ENCODE results near the gene ADARB2.

ADARB2 gene

GRCh38 chr10:1206101-1206500, 531.2 kb downstream of the ADARB2 start:
- H3K4me1 ChIP-seq (ENCODE audit: control insufficient read depth, insufficient read depth, low read length): no peaks in the 10 kb centered on the region
- H3K36me3 ChIP-seq (ENCODE audit: control insufficient read depth in 2 of 2, insufficient read depth in 1 of 2, low read length in 2 of 2): no peaks in the 10 kb centered on the region
- no peaks in the 10 kb centered on the region for H3K9me3 ChIP-seq (ENCODE audit: control insufficient read depth, insufficient read depth, low read depth, low read length)
- no peak for TF ChIP-seq ZNF112 (tag by site-specific recombination; IDR thresholded peaks at IDR 0.05)
- TF ChIP-seq ZNF394 (tag by site-specific recombination; IDR thresholded peaks at IDR 0.05; ENCODE audit: borderline replicate concordance): no peak
- TF ChIP-seq ZNF645 (tag by site-specific recombination; IDR thresholded peaks at IDR 0.05): no peak
- no peak for TF ChIP-seq BCL6B (tag by site-specific recombination; IDR thresholded peaks at IDR 0.05)
- no peak for TF ChIP-seq ZNF366 (tag by site-specific recombination; conservative IDR thresholded peaks at IDR 0.05)
- TF ChIP-seq GLI4 (tag by site-specific recombination; IDR thresholded peaks at IDR 0.05): no peak
- no peak for TF ChIP-seq YY2 (tag by site-specific recombination; IDR thresholded peaks at IDR 0.05)
- no peak for TF ChIP-seq ZIC2 (tag by site-specific recombination; IDR thresholded peaks at IDR 0.05)
- no peak for TF ChIP-seq ZNF548 (tag by site-specific recombination; IDR thresholded peaks at IDR 0.05)
- TF ChIP-seq ZNF510 (tag by site-specific recombination; IDR thresholded peaks at IDR 0.05; ENCODE audit: insufficient replicate concordance): no peak
- TF ChIP-seq ZNF169 (tag by site-specific recombination; IDR thresholded peaks at IDR 0.05): no peak
- TF ChIP-seq ZNF16 (tag by site-specific recombination; IDR thresholded peaks at IDR 0.05; ENCODE audit: low read depth): no peak
- no peak for TF ChIP-seq ZNF302 (tag by site-specific recombination; IDR thresholded peaks at IDR 0.05; ENCODE audit: low read depth)
- no peak for TF ChIP-seq REPIN1 (tag by site-specific recombination; IDR thresholded peaks at IDR 0.05; ENCODE audit: low read depth)
- ChIA-PET POLR2A (no interaction called here), CTCF (no interaction called here)
- no peak overlapping the region for H3K27ac ChIP-seq (ENCODE audit: extremely low read depth, low read depth, low read length)
- H3K4me3 ChIP-seq (ENCODE audit: low read depth, low read length): no peak overlapping the region

GRCh38 chr10:1205450-1206030, 531.8 kb downstream of the ADARB2 start:
- Histone ChIP-seq H3K36me3 (ENCODE audit: control insufficient read depth in 2 of 2, insufficient read depth in 1 of 2, low read length in 2 of 2) (no peaks in the 10 kb centered on the region), H3K4me3 (ENCODE audit: low read depth, low read length) (no peak overlapping the region), H3K4me1 (ENCODE audit: control insufficient read depth, insufficient read depth, low read length) (no peaks in the 10 kb centered on the region), H3K27ac (ENCODE audit: extremely low read depth, low read depth, low read length) (no peak overlapping the region), H3K9me3 (ENCODE audit: control insufficient read depth, insufficient read depth, low read depth, low read length) (no peaks in the 10 kb centered on the region)
- TF ChIP-seq OVOL3 (tag by site-specific recombination; IDR thresholded peaks at IDR 0.05): no peak
- TF ChIP-seq ZNF664 (tag by site-specific recombination; IDR thresholded peaks at IDR 0.05): no peak
- no peak for TF ChIP-seq KLF10 (tag by site-specific recombination; IDR thresholded peaks at IDR 0.05)
- ChIA-PET CTCF (no interaction called here), POLR2A (no interaction called here)

DNA sequence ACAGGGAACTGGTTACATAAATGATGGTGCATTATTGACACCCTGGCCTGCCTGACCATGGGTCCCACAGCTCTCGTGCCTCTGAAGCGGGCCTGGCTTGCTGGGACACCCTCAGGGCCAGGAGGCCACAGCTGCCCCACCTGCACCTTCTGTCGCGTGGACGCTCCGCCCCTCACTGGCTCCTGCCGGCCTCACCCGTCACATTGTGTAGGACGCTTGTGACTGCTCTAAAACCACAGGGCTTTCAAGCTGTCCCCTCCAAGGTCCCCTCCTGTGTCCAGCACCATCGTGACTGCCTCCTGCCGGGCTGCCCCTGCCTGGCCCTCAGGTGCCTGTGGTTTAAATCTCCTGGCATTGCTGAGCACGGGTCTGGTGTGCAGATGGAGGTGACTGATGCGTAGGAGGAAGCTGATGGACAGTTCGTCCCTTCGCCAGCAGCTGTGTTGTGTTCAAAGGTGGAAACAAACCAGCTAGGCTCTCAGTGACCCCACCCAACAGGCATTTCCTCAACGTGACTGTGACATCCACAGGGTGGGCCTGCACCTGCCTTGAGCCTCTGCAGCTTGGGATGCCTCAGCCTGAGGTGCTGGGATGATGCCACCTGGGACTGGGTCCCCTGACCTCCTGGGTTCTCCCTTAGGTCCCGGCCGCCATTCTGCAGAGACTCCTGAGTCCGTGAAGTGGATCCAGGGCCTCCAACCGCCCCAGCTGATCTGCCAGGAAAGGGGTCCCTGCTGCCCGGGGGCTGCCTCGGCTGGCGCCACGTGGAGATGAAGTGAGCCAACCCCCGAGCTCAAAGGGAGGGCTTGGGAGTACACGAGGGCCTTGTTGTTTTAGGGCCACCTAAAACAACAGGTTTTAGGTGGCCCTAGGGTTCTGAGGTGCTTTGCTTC, 532.6 kb downstream of the ADARB2 start:
- CTCF ChIA-PET: interaction anchor here (0.7 kb wide), 1 partner anchor 604 kb away, joined by 3 read pairs; no protein-coding TSS in a partner anchor
- H3K27ac ChIP-seq (ENCODE audit: extremely low read depth, low read depth, low read length): no peak overlapping the region
- H3K36me3 ChIP-seq (ENCODE audit: control insufficient read depth in 2 of 2, insufficient read depth in 1 of 2, low read length in 2 of 2): no peaks in the 10 kb centered on the region
- no peak overlapping the region for H3K4me3 ChIP-seq (ENCODE audit: low read depth, low read length)
- H3K9me3 ChIP-seq (ENCODE audit: control insufficient read depth, insufficient read depth, low read depth, low read length): no peaks in the 10 kb centered on the region
- H3K4me1 ChIP-seq (ENCODE audit: control insufficient read depth, insufficient read depth, low read length): no peaks in the 10 kb centered on the region
- POLR2A ChIA-PET: no interaction called here
- TF ChIP-seq ZNF16 (tag by site-specific recombination; IDR thresholded peaks at IDR 0.05; ENCODE audit: low read depth): no peak
- TF ChIP-seq, protein P1, sequence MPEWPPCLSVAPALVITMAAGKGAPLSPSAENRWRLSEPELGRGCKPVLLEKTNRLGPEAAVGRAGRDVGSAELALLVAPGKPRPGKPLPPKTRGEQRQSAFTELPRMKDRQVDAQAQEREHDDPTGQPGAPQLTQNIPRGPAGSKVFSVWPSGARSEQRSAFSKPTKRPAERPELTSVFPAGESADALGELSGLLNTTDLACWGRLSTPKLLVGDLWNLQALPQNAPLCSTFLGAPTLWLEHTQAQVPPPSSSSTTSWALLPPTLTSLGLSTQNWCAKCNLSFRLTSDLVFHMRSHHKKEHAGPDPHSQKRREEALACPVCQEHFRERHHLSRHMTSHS (tag by site-specific recombination; IDR thresholded peaks at IDR 0.05): no peak
- TF ChIP-seq ZEB2 (tag by site-specific recombination; IDR thresholded peaks at IDR 0.05): no peak
- TF ChIP-seq ZNF274 (IDR thresholded peaks at IDR 0.05; ENCODE audit: low read length): no peak
- TF ChIP-seq ZNF274 (tag by site-specific recombination; IDR thresholded peaks at IDR 0.05; ENCODE audit: borderline replicate concordance): no peak
- TF ChIP-seq ZNF473 (tag by site-specific recombination; IDR thresholded peaks at IDR 0.05): no peak
- TF ChIP-seq, protein P2, sequence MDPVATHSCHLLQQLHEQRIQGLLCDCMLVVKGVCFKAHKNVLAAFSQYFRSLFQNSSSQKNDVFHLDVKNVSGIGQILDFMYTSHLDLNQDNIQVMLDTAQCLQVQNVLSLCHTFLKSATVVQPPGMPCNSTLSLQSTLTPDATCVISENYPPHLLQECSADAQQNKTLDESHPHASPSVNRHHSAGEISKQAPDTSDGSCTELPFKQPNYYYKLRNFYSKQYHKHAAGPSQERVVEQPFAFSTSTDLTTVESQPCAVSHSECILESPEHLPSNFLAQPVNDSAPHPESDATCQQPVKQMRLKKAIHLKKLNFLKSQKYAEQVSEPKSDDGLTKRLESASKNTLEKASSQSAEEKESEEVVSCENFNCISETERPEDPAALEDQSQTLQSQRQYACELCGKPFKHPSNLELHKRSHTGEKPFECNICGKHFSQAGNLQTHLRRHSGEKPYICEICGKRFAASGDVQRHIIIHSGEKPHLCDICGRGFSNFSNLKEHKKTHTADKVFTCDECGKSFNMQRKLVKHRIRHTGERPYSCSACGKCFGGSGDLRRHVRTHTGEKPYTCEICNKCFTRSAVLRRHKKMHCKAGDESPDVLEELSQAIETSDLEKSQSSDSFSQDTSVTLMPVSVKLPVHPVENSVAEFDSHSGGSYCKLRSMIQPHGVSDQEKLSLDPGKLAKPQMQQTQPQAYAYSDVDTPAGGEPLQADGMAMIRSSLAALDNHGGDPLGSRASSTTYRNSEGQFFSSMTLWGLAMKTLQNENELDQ (tag by site-specific recombination; IDR thresholded peaks at IDR 0.05; ENCODE audit: low read depth): no peak
- TF ChIP-seq ZNF585B (tag by site-specific recombination; IDR thresholded peaks at IDR 0.05): no peak
- TF ChIP-seq ZSCAN16 (tag by site-specific recombination; IDR thresholded peaks at IDR 0.05): no peak
- no peak for TF ChIP-seq ZFP69B (tag by site-specific recombination; IDR thresholded peaks at IDR 0.05)
- no peak for TF ChIP-seq HOXD13 (CRISPR knock-in tag; IDR thresholded peaks at IDR 0.05; ENCODE audit: borderline replicate concordance)
